ENCODE measurements around the gene ADAMTS5.

ADAMTS5 gene

DNA sequence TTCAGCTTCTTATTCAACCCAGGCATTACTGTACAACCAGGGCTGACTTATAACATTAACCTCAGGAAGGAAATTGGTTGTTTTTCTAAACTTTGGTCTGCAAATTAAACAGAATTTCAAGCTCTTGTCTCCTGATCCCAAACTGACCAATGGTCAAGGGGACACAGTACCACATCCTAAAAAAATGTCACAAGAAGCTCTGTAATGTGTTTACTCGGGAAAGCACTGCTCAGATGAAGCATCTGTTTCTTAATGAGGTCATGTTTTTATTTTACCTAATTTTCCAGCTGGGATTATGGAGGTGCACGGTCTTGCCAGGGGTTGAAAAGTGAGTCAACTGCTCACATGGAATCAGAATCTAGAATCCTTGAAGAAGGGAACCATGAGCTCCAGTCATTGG is 18.7 kb downstream of the ADAMTS5 start:
- no peak for DNase-seq (ENCODE audit: low read depth in 2 of 3, low spot score in 2 of 3)

DNA sequence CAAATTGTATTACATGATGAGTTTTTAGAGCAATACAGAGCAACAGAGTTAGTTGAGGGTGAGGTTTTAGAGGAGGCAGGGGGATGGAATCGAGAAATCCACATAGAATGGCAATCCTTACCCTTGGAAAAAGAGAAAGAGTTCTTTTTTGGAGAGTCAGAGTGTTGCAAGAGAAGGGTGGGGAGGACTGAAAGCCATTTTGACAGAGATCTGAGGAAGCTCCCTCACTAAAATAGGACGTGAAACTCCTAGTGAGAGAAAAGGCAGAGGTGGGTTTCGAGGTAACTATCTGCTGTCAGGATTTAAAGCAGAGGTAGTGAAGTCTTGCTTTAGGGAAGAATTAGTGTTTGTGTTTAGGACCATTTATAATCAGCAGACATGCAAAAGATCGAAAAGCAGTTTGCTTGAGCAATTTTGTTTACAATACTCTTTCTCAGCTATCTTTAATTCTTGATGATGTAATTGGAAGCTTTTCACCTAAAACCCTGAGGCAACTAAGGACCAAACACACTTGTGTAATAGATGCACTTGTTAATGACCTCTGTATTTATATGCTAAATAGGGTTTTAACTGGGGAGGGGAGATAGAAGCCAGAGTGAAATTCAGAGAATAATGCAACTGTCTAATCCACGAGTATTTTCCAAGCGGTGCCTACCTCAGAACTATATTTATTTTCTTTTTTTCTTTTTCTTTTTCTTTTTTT is 20.0 kb downstream of the ADAMTS5 start:
- DNase-seq (ENCODE audit: low read depth in 2 of 3, low spot score in 2 of 3): no peak

DNA sequence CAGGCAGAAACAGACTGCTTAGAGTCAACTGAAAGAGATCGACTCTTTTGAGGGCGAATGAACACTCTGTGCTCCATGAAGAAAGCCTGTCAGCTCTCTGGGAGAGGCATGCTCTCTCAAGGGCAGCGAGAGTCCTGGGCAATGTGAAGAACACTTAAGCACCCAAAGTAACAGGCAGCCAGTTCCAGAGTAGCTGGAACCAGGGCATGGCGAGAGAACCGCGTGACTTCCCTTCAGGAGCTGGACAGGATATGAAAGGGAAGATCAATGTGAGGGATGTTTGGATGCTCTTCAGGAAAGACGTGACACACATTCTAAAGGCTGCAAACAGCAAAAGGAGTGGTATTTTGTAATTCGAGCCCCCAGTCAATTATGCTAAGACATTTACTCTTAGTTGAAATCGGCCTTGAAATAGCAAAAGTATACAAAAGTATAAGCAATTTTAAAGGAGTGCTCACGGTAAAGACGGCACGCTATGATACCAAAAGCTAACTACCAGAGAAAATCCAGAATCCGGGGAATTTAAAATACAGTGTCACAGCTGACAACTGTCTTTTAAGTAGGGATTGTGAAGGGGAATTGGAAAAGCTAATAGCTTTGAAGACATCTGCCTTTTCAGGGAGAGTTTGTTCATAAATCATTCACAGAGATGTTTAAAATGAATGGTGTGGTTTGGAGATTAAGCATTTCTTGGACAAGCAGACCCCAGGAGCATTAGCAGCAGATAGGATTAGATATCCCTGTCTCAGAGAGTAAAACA is 20.8 kb downstream of the ADAMTS5 start:
- no peak for DNase-seq (ENCODE audit: low read depth in 2 of 3, low spot score in 2 of 3)

DNA sequence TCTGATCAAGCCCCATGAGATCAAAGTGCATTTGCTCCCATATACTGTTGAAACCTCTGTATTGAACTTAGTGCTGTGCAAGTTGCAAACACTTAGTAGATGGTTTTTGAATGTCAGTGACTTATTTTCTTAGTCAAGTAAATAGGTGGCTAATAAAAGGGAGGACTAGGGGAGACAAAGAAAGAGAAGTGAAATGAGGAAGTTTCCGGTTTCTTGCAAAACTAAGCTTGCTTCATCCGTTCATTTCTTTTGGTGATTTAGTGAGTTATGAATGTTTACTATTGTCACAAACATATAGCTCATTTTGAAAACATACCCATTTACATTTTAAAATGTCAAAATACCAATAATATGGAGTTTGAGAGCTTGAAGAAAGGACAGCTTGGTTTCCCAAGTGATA is 23.0 kb downstream of the ADAMTS5 start:
- no peak for DNase-seq (ENCODE audit: low read depth in 2 of 3, low spot score in 2 of 3)

DNA sequence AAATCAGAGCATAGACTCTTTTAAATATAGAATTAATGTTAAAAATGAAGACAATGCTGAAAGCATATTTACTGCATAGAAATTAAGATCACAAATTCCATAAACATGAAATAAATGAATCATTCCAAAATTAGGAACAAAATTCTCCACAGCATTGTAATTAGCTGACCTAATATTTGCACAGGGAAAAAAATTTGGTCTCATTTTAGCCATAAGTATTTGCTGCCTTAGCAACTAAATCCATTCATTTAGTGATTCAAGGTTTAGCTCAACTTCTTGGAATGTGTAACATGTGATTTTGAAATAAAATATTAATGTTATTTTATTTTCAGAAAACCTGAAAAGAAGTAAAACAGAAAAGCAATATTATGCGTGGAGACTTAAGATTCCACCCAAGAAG is 25.5 kb downstream of the ADAMTS5 start:
- DNase-seq (ENCODE audit: low read depth in 2 of 3, low spot score in 2 of 3): no peak

DNA sequence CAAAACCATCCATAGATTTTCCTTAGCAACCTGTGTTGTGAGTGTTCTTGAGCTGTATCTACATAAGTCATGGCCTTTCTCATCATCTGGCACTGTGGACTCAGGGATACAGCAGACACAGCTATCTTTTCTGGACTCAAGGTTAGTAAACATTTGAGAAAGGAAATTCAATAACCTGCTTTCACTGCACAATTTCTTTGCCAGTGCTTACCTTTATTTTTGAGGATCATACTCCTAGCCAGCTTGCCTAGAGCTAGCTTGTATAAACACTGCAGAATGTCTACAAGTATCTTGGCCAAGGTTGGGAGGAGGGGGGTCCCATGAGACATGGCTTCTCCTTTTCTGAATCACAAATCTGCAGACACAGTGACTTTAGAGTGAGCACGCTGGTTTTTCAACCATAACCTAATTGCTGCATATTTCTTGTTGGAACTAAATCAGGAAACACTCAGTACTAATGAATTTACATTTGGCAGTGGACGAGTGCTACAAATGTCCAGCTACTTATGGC is 27.2 kb downstream of the ADAMTS5 start:
- DNase-seq (ENCODE audit: low read depth in 2 of 3, low spot score in 2 of 3): no peak

DNA sequence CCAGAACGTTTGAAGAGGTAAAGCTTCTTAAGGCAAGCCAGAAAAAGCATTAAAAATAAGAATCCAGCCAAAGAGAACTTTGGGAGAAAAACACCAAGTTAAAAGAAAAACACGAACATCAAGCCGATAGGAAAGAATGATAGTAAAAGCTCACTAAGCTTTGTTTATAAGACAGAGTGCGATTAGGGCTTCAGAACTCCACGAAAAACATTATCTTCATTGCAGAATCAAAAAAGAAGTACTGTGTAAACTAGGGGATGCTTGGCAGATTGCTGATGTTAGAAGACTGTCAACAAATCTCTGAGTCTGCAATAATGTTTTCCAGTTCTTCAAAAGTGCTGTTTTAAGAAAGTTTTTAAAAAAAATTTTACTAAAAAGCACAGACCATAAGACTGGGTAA is 30.2 kb downstream of the ADAMTS5 start:
- DNase-seq (ENCODE audit: low read depth in 2 of 3, low spot score in 2 of 3): no peak

DNA sequence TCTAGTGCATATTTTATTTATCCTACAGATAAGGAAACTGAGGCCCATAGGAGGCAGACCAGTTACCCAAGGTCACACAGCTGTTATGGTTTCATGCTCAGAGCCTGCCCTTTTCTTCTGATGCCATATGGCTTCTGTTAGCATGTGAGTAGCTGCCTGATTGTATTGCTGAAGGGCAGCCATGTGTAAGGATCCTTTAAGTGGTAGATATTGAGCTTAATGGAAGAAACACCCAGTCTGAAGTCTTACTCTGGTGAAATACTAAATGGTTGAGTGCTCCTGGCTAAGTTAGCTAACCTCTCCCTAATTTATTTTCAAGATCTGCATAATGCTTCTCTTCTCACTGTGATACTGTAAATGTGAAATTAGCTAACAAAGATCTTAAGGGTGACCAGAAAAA is 30.9 kb downstream of the ADAMTS5 start:
- no peak for DNase-seq (ENCODE audit: low read depth in 2 of 3, low spot score in 2 of 3)

DNA sequence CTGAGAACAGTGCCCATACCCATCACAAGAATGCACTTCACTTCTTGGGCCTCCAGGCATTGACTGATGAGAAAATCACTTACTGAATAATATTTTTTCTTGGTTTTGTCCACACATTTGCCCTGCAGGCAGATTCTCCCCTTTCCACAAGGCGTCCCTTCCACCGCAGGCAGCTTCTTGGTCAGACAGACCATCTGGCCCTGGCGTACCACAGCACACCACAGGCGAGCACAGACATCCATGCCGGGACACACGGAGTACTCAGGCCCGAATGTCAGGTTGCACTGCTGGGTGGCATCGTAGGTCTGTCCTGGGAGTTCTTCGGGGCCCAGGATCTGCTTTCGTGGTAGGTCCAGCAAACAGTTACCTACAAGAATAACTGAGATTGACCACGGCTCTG is 32.5 kb downstream of the ADAMTS5 start:
- DNase-seq (ENCODE audit: low read depth in 2 of 3, low spot score in 2 of 3): no peak

DNA sequence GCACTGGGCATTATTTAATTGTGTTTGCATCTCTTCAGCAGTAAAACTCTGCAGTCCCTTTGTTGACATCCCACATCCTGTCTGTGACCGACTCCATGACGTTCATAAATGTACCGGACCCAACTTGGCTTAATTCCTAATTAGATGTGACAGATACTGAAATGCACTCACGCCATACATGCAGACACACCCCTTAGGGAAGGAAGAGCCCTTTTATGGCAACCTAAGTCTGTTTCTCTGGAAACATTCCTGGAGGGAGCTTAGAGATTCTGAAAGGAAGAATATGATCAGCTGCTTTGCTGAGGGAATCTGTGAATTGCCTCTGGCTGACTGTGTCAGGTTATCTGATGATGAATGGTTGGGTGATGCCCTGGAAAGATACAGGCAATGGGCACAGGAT is 33.4 kb downstream of the ADAMTS5 start:
- no peak for DNase-seq (ENCODE audit: low read depth in 2 of 3, low spot score in 2 of 3)

DNA sequence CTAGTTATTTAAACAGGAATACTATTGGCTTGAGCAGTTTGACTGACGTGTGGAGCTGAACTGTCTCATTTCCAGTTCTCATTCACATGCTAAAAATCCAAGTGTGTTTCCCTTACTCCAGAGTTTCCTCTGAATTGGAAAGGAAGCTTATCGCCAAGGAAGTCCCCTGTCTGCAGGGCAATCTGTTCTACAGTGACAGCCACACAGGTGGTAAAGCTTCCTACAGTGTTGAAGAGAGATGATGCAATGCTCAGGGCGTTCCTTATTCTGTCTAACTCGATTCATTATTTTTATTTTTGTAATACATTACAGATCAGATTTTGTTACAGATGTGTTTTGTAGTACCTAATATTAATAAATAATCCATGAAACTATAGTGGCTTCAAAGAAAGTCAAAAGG is 41.3 kb downstream of the ADAMTS5 start:
- no peak for DNase-seq (ENCODE audit: low read depth in 2 of 3, low spot score in 2 of 3)

DNA sequence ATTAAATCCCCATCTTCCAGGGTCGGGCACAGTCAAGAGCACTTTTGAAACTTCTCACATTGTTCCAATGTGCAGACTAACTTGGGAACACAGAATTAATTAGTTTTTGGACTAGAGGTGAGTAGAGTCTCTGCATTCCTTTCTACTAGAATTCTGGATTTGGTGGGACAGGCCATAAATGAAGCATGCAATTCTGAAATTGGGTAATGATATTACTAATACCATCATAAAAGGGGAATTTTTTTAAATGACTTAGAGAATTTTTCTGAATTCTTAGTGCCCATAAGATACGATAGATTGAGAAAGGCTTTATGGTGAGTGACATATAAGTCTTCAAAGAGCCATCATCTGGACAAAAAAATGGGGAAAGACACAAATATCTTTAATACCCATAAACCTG is 41.8 kb downstream of the ADAMTS5 start:
- DNase-seq (ENCODE audit: low read depth in 2 of 3, low spot score in 2 of 3): no peak

DNA sequence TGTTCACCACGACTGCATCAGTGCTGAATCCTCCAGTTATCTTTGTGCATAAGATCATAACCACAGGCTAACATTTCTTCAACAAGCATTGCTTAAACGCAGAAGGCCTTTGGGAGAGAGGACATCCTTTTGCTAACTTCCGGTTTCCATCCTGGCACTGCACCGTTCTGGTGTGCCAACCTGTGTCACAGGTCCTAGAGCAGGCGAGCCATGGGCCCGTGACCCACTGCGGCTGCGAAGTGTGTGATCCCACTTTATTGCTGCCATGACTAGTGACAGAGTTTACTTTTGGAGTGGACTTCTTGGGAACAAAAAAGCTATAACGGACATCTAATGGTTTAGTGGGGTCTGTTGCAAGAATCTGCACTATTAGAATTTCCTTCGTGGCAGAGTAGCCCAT is 42.9 kb downstream of the ADAMTS5 start:
- DNase-seq (ENCODE audit: low read depth in 2 of 3, low spot score in 2 of 3): no peak

DNA sequence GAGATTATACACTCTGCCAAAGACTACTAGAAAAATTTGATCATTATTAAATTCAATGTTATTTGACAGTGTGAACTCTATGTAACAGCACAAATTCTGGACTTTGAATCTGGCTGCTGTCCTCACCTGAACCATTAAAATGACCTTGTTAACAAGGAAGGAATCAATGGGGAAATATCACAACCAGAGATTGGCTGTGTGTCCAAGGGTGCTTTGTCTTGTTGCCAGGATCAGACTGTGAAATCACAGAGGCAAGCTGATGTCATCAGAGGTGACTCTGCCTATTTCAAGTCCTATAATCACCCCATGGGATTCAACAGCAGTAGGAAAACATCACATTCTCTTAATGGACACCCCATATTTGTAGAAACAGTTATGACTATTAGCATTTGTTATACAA is 46.8 kb downstream of the ADAMTS5 start:
- DNase-seq (ENCODE audit: low read depth in 2 of 3, low spot score in 2 of 3): no peak

DNA sequence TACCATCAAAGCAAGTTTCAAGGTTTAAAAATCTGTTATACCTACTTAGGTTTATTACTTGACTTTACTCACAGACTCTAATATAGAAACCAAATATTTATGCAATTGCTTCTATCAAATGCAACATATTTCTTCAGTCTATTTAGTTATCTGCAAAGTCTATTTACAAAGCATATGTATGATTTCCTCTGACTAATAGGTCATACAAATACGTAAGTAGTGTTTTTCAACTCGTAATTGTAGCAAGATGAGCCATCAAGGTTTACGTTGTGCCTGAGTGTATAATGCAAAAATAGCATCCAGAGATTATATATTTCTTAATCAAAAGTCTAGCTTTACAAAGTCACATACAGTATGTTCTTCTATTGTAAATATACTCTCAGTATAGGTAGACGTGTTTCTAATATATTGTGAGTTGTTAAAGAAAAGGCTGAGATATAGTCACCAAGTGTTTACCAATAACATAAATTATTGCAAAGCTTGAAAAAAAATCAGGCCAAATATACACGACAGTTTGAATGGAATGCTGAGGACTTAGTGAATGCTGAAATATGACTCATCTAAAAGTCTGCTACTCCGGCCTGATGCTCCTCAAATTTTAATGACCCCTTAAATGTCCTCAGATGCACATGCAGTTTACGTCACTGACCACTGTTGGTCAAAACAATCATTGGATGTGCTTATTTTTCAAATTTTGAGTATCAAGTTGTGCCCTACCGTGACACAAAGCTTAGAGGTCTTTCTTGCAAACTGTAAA is 48.4 kb downstream of the ADAMTS5 start:
- DNase-seq (ENCODE audit: low read depth in 2 of 3, low spot score in 2 of 3): no peak

DNA sequence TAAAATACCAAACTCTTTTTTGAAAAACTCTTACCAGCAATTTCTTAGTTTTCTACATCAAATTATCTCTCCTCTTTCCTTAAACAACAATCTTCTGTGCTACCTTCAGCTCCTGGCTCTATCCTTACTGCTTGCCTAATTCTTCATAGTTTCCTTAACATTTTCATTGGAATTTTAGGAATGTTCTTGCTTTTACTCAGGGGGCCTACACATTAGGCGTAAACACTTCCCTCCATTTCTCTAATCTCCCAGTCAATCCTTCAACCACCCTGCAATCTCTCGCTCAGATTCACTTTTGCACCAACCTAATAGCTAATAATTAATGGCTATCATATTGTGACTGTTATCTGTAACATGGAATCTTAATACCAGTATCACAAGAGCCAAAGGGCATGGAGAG is 50.1 kb downstream of the ADAMTS5 start:
- no peak for DNase-seq (ENCODE audit: low read depth in 2 of 3, low spot score in 2 of 3)

DNA sequence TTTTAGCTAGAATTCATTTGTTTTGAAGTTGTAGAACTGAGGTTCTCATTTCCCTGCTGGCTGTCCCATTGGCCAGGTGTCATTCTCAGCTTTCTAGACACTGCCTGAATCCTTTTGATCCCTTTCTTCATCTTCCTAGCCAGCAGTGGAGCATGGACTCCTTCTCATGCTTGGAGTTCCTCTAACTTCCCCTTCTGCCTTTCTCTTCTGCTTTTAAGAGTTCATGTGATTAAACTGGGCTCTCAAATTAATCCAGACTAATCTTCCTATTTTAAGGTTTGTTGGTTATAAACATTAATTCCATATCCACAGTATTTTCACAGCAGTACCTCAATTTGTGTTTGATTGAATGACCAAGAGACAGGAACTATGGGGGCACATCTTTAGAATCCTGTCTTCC is 52.3 kb downstream of the ADAMTS5 start:
- no peak for DNase-seq (ENCODE audit: low read depth in 2 of 3, low spot score in 2 of 3)

DNA sequence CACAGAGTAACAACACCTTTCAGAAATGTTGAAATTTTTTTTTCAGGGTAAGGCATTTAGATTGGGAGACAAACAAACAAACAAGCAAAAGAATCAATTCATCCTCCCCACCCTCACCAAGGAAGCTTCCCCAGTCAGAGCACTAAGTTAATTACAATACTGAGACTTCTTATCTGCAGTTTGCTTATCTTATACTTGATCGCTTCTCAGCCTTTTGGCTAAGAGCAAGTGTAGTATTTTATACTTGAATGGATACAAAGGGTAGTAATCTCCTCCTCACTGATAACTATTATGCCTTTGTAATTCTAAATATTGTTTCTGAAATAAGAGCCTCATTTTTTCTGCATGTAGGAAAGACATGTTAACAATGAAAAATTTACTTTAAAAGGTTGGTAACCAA is 54.4 kb downstream of the ADAMTS5 start:
- DNase-seq (ENCODE audit: low read depth in 2 of 3, low spot score in 2 of 3): no peak

DNA sequence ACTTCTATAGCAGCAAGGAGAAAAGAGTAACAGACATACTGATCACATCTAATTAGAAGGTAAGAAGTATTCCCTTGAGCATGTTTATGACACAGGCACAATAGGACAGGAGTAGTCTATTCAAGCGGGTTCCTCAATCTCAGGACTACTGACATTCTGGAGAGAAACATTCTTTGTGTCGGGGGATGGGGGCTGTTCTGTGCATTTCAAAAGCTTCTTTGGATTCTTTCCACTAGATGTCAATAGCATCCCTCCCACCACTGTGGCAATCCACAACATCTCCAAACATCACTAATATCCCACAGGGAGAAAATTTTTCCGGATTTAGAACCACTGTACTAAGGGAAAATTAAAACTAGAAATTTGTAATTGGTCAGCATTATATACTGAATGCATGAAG is 56.9 kb downstream of the ADAMTS5 start:
- DNase-seq (ENCODE audit: low read depth in 2 of 3, low spot score in 2 of 3): no peak

DNA sequence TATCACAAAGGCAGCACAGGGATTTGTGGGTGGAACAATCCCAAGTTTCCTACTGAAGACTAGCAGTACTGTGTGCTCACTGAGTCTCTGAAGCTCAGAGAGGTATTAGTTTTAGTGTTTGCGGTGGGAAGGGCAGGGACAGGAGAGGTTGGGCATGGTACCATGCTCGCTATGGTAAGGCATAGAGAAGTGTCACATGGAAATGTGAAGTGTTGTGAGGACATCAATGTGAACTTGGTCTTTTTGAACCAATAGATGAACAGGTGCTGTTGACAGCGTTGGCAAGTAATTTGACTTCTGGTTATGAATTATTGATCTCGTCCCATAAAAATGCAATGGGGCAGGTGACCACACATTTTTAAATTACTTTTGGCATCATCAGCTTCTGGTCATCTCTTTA is 65.9 kb downstream of the ADAMTS5 start:
- DNase-seq (ENCODE audit: low read depth in 2 of 3, low spot score in 2 of 3): no peak

DNA sequence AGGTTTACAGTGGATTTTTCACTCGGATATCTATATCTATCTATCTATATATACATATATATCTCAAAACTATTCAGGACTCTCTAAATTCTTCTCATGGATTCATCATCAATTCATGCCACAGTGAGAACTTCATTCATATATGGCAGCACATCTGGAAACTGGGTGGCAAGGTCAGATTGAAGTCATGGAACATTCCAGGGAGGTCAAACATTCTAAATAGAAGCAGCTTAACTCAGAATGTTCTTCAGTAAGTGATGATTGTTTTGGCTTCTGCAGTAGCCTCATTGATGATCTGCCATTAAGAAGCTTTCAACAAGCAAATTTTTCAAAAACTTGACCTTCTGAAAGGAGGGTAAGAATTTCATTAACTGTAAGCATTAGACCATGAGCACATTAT is 74.7 kb downstream of the ADAMTS5 start:
- no peak for DNase-seq (ENCODE audit: low read depth in 2 of 3, low spot score in 2 of 3)

DNA sequence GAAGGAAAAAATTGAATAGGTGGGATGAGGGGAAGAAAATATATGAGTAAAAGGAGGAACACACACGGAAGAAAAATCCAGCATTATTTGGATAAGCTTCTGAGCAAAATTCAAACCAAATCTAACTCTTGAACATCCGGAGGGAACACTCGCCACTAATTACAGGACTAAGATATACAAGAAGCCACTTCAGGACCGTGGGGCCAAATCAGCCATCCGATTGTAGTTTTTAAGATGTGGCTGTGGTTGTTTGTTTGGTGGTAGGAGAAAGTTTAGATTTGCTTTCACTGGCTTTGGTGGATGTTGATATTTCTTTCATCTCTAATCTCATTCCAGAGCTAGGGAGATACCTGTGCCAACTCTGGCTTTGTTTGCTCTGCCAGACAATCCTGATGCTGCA is 78.0 kb downstream of the ADAMTS5 start:
- DNase-seq (ENCODE audit: low read depth in 2 of 3, low spot score in 2 of 3): no peak

Data from activated CD8-positive, alpha-beta memory T cell treated with anti-CD3 and anti-CD28 coated beads for 48 hours (primary cell).